ENCODE results near the gene SRL. TPM values are rescaled to one million over a fixed set of nuclear protein-coding genes. Genes with fewer than 3 reads are reported as not detected.

SRL gene
- polyA plus RNA-seq, 1 donor from 2014 or later = not detected

- no peak overlapping the region for H3K27ac ChIP-seq (ENCODE audit: low read length)
- no peak overlapping the region for H3K4me3 ChIP-seq (ENCODE audit: low read length)
- H4K20me1 ChIP-seq (ENCODE audit: insufficient read depth) = no peaks in the 10 kb centered on the region
- H3K9me3 ChIP-seq (ENCODE audit: low read length) = no peaks in the 10 kb centered on the region
- H3K27me3 ChIP-seq (ENCODE audit: insufficient read depth, low read depth, low read length) = no peaks in the 10 kb centered on the region
- H3K9ac ChIP-seq (ENCODE audit: low read length) = no peak overlapping the region
- H3K4me2 ChIP-seq (ENCODE audit: low read length) = no peak overlapping the region
- no peaks in the 10 kb centered on the region for H3F3A ChIP-seq (ENCODE audit: insufficient read depth, low read length, poor library complexity, severe bottlenecking)
- no peaks in the 10 kb centered on the region for H3K79me2 ChIP-seq (replicated peaks; ENCODE audit: insufficient read depth, low read length)
- H3K36me3 ChIP-seq (ENCODE audit: insufficient read depth, low read length) = no peaks in the 10 kb centered on the region
- no peak for TF ChIP-seq RAD21 (conservative IDR thresholded peaks at IDR 0.05)
- TF ChIP-seq TAF1 (IDR thresholded peaks at IDR 0.05; ENCODE audit: low read depth) = no peak
- no peak for TF ChIP-seq REST (IDR thresholded peaks at IDR 0.05; ENCODE audit: borderline replicate concordance)
- TF ChIP-seq CTCF (IDR thresholded peaks at IDR 0.05; ENCODE audit: poor library complexity, severe bottlenecking) = no peak
- no peak for TF ChIP-seq EZH2 (IDR thresholded peaks at IDR 0.05; ENCODE audit: borderline replicate concordance, insufficient read depth, low read length, poor library complexity, severe bottlenecking)
- TF ChIP-seq POLR2AphosphoS5 (IDR thresholded peaks at IDR 0.05) = no peak
- TF ChIP-seq SMC3 (conservative IDR thresholded peaks at IDR 0.05; ENCODE audit: poor library complexity) = no peak
- no peak for TF ChIP-seq EP300 (conservative IDR thresholded peaks at IDR 0.05; ENCODE audit: poor library complexity, severe bottlenecking)
- no peak for TF ChIP-seq MXI1 (conservative IDR thresholded peaks at IDR 0.05; ENCODE audit: poor library complexity, severe bottlenecking)
- no peaks in the 10 kb centered on the region for H3K9me2 ChIP-seq (ENCODE audit: insufficient read depth, low read length)
- no peak overlapping the region for H2AFZ ChIP-seq (ENCODE audit: low read depth, low read length)
Observed at GRCh38 chr16:4207683-4208340, 34.1 kb downstream of the SRL start.

- no peaks in the 10 kb centered on the region for H4K20me1 ChIP-seq (ENCODE audit: insufficient read depth)
- no peaks in the 10 kb centered on the region for H3K27me3 ChIP-seq (ENCODE audit: insufficient read depth, low read depth, low read length)
- no peaks in the 10 kb centered on the region for H3K9me3 ChIP-seq (ENCODE audit: low read length)
- no peak overlapping the region for H3K4me3 ChIP-seq (ENCODE audit: low read length)
- no peak overlapping the region for H3K9ac ChIP-seq (ENCODE audit: low read length)
- TF ChIP-seq REST (IDR thresholded peaks at IDR 0.05; ENCODE audit: borderline replicate concordance) = no peak
- H3K79me2 ChIP-seq (replicated peaks; ENCODE audit: insufficient read depth, low read length) = no peaks in the 10 kb centered on the region
- no peaks in the 10 kb centered on the region for H3F3A ChIP-seq (ENCODE audit: insufficient read depth, low read length, poor library complexity, severe bottlenecking)
- H3K36me3 ChIP-seq (ENCODE audit: insufficient read depth, low read length) = no peaks in the 10 kb centered on the region
- no peak overlapping the region for H2AFZ ChIP-seq (ENCODE audit: low read depth, low read length)
- H3K4me2 ChIP-seq (ENCODE audit: low read length) = no peak overlapping the region
- no peak overlapping the region for H3K27ac ChIP-seq (ENCODE audit: low read length)
- H3K9me2 ChIP-seq (ENCODE audit: insufficient read depth, low read length) = no peaks in the 10 kb centered on the region
Observed at GRCh38 chr16:4207229-4207628, 34.7 kb downstream of the SRL start.
